HuH-7 (cell line): ENCODE measurements around the gene CRYBA1.
"Not testable (repeated sequence)": the region's sequence is repeated elsewhere in the genome, so short reads cannot be mapped to it uniquely, and the experiment has no call there.

Experiments used
- DNase-seq: peaks from one replicate; pipeline ENCODE4 v3.0.0; 2011; ENCODE audit warnings: low spot score

The CRYBA1 gene, protein sequence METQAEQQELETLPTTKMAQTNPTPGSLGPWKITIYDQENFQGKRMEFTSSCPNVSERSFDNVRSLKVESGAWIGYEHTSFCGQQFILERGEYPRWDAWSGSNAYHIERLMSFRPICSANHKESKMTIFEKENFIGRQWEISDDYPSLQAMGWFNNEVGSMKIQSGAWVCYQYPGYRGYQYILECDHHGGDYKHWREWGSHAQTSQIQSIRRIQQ

DNA sequence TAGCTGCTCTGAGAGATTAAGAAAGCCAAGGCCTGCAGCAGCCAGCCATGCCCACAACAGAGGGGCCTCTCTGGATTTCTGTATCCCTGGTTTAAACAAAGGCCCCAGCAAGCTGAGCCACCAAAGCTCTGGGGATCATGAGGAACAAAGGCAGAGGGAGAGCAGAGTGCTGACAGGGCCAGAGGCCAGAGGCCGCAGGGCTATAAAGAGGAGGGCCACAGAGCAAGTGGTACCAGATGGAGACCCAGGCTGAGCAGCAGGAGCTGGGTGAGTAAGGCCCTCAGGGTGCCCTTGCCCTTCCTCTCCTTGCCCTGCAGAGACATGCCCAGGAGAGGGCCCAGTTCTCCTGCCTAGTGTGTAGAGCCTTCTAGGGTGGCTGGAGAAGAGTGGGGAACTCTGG lies at the start of gene CRYBA1:
Gene CRYBA1 (plus strand): TSS at position 232 of the 400 bp plus-strand sequence. CDS start 5 bp downstream, at position 237.
- DNase-seq: no peak

DNA sequence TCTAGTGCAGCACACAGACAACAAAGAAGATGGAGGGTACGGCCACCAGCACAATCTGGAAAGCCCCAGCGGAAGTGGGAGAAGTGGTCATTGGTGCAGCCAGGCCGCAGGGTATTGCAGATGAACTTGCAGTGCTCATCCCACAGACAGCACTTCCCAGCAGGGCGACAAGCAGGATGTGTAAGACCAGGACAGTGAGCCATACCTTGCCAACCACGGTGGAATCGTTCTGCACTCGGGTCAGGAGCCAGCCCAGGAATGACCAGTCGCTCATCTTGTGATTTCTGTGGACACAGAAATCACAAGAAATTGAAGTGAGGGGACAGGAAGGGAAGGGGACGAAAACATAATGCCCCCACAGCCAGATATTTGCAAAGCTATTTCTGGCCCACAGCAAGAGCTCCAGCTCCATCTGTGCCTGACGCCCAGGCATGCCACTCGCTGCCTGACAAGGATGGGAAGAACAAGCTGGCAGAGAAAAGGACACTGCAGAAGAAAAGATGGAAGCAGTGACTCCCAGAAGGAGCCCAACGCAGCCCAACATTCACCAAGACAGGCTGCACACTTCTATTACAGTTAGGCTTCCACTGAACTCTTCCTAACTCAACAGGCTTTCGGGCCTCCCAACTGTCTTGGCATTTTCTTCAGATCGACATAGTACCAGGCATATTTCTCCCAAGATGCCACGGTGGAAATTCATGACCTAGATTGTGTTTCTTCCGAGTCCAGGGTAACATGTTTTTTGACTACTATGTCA lies 49.0 kb upstream of the CRYBA1 start:
- DNase-seq: no peak

DNA sequence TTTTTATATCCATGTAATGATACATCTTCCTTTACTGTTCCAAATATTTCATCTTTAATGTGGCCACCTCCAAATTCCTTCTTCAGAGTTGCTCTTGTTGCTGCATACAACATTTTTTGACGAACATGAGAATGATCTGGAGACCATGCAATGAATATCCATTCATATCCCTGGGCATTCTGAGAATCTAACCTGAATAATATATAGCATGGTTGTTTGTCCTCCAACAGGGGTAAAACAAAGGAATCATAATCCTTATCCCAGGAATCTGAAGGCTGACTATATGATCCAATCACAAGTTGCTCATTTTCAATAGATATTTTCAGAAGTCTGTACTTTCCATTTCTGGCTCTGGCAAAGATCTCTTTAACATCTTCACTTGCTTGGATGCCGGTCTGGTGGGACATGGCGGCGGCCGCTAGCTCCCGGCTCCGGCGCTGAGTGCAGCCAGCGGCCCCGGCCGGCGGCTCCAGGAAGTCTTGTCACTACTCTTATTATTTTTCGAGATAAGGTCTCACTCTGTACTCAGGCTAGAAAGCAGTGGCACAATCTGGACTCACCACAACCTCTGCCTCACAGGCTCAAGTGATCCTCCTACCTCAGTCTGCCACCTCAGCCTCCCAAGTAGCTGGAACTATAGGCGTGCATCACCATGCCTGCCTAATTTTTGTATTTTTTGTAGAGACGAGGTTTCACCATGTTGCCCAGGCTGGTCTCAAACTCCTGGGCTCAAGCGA lies 42.4 kb upstream of the CRYBA1 start:
- DNase-seq: not testable (repeated sequence)

DNA sequence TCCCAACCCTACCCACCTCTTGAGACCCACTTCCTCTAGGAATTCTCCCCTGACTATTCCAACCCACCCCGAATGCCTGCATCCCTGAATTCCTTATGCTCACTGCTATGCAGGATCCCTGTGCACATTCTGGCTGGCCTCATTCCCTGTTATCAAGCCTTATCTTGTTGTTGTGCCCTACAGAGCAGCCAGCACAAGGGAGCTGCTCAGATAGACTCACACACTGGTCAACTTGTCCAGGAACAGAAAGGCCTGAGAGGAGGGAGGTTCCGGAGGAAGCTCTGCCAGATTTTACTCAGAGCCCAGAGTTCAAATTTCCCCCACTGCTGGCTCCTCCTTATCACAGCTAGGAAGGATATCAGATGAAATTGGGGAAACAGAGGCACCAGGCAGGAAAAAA lies 41.6 kb upstream of the CRYBA1 start:
- no peak for DNase-seq

DNA sequence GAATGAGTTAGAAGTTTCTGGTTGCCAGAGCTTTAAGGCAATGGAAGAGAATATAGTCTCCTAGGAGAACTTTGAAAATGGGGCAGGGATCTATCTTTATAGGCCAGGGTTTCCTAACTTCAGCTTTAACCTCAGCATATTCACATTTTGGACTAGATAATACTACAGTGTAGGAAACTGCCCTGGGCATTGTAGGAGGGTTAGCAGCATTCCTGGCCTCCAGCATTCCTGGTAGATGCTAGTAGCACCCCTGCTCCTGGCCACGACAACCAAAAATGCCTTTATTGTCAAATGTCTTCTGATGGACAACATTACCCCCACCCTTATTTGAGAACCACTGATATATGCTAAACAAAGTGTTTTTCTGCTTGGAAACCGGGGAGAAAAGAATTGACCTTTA lies 38.7 kb upstream of the CRYBA1 start:
- no peak for DNase-seq

DNA sequence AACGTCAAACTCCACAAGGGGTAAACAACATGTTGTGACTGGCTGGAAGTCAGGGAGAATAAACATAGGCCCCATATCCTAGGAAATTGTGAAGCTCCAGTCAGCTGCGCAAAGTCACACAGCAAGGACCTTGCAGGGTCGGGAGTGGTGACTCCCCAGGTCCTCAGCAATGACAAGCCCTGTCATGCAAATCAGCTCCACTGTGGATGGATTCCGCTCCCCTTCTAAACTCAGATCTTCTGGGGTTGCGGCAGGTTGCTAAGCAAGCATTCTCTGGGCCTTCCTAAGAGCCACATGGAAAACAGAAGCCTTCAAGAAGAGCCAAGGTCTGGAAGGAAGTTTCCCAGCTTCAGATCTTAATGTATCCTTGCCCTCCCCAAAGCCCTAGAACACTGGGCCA lies 37.6 kb upstream of the CRYBA1 start:
- DNase-seq: no peak

DNA sequence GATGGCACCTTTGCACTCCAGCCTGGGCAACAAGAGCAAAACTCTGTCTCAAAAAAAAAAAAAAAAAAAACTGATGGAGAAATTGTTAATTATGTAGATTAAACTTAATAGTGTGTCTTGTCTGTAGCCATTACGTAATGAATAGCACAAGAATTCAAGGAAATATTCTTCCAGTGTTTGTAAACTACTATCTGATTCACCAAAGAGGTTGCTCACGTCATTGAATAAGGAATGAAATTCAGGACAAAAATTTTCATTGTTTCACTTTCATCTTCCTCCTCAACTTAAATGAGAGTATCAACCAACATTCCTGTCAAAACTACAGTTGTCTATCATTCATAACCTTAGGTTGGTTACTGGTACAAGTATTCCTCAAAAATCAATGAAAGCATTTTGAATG lies 35.8 kb upstream of the CRYBA1 start:
- DNase-seq: no peak

DNA sequence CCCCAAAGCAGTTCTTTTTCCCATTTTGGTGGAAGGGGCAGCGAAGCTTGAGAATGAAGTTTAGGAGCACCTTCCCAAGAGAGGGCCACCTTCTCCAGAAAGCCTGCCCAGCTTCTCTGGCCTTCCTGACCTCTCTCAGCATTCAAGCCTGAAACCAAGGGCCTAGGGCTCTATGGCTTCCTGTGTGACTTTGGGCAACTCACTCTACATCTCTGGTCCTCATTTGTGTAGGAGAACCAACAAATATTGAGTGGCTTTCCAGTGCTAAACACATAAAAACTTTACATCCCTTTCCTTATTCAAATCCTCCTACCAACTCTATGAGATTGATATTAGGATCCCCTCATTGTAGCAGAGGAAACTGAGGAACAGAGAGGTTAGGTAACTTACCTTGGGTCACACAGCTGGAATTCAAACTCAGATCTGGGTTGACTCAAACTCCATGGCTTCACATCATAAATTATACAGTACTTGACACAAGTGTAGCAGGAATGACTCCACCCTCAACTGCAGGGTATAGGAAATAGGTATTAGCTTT lies 34.5 kb upstream of the CRYBA1 start:
- DNase-seq: no peak

DNA sequence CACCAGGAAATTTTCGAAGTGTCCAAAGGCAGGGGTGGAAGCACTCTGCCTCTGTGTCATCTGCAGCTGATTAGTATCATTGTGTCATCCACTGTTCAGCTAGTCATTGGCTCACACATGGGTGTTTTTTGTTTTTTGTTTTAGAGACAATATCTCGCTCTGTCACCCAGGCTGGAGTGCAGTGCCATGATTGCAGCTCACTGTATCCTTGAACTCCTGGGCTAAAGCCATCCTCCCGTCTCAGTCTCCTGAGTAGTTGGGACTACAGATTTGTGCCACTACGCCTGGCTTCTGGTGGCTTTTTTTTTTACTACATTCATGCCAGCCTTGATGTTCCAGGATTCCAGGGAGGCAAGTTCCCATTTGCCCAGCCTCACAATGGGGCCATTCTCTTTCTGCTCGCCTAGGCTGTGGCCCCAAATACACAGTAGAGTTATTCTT lies 34.0 kb upstream of the CRYBA1 start:
- DNase-seq: no peak

DNA sequence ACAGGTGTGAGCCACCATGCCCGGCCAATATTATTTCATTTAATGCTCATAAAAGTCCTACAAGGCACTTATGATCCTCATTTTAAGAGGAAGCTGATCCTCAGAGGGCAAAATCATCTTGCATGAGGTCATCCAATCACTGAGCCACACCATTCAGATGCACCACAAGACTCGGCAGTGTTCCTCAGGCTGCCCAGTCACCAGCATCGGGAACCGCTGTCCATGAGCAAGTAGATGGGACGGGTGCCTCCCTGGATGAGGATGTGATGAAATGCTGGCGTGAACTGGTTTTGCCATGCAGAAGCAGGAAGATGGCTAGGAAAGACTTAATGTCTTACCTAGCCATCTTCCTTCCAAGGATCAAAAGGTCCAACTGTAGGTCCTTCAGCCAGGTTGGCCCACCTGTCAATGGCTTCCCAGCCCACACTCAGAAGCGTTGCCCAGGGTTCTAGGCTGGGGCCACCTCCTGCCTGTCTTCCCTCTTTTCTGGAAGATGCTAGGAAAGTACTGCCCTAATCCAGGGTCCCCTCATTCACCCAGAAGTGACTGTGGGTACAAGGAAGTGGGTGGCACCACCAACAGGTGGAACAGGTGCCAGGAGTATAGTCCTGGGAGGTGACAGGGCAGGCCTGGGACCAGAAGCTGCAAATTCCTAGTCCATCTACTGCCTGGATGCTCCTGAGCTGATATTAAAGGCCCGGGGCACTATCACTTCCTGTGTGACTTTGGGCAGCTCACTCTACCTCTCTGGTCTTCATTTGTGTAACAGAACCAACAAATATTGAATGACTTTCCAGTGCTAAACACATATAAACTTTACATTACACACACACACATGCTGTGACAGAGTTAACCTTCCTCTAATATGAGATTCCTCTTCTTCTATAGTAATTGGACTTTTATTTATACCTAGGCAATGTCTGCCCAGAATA lies 32.2 kb upstream of the CRYBA1 start:
- DNase-seq: no peak

DNA sequence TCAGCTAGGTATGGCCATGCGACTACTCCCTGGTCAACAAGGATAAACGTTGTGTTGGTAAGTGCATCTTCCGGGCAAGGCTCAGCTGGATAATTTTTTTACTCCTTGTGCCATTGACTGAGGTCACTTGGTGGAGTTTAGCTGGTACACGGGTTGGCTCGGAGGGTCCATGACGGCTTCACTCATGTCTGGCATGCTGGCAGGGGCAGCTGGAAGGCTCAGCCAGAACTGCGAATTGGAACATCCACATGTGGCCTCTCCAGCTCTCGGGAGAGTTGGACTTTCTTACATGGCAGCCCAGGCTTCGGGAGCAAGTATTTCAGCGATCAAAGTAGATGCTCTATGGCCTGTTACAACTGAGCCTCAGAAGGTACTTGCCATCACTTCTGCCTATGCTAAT lies 31.5 kb upstream of the CRYBA1 start:
- no peak for DNase-seq

DNA sequence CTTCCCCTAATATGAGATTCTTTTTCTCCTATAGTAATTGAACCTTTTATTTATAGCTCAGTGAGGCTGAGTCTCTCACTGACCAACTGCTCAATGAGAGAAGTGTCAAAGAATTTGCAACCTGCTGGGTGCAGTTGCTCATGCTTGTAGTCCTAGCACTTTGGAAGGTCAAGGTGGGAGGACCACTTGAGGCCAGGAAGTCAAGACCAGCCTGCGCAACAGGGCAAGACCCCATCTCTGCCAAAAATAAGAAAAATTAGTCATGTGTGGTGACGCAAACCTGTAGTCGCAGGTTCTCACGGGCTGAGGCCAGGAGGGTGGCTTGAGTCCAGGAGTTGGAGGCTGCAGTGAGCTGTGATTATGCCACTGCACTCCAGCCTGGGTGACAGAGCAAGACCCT lies 30.9 kb upstream of the CRYBA1 start:
- DNase-seq: no peak

DNA sequence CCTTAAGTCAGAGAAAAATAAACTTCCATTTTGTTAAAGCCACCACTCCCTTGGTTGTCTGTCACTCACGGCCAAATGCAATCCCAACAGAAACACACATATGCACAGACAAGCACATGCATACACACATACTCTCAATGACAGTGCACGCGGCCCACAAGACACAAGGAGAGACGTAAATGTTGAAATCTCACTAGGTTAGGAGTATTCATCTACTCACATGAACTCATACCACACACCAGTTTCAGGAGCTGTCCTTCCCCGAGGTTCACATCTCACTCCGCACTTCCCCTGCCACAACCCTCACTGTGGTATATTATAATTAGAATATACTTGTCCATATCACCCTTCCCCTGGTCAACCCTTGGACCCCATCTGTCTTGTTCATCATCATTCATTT lies 30.5 kb upstream of the CRYBA1 start:
- no peak for DNase-seq

DNA sequence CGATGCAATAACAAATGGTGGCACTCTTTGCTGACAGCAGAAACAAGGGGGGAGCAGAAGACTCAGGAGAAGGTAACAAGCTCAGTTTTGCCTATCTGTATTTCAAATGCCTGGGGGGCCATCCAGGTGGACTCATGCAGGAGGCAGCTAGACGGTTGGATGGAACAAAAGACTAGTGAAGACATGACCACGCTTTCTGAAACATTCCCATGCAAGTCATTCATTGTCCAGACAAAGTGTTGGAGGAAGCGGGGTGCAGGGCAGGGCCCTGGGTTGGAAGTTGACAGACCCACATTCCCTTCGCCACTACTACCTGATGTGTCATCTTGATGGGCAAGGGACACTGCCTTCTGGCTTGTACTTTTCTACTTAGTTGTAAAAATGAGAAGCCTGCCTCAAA lies 29.8 kb upstream of the CRYBA1 start:
- no peak for DNase-seq

DNA sequence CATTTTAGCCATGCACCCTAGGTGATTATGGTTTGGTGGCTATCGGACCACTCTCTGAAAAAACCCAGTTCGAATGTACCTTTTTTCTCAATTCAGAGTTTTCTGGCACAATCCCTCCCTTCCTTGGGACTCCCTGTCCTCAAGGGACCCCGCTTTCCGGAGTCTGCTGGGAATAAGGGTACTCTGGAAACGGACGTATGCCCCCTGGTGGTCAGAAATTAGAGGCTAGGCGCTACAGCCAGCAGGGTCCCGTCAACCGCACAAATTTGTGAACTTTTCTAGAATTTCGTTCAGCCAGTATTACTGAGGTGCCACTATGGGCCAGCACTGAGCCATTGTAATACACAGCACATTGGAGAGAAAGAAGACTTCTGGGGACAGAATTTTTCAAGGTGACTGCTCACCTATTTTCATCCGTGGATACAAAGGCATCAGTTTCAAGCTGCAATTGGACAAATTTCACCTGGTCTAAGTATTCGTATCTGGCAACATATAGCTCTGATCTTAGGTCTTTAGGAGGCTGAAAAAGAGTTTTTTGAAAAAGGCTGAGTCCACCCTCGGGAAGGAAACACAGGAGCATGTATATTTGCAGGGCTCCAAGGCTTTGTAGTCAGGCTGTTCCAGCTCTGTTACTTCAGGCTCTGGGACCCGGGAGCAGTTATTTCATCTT lies 27.1 kb upstream of the CRYBA1 start:
- peak; percentile 88 for DNase-seq

DNA sequence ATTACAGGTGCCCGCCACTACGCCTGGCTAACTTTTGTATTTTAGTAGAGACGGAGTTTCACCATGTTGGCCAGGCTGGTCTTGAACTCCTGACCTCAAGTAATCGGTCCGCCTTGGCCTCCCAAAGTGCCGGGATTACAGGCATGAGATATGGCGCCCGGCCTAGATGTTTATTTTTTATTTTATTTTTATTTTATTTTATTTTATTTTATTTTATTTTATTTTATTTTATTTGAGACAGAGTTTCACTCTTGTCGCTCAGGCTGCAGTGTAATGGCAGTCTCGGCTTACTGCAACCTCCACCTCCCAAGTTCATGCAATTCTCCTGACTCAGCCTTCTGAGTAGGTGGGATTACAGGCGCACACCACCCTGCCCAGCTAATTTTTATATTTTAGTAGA lies 25.3 kb upstream of the CRYBA1 start:
- not testable (repeated sequence) for DNase-seq

DNA sequence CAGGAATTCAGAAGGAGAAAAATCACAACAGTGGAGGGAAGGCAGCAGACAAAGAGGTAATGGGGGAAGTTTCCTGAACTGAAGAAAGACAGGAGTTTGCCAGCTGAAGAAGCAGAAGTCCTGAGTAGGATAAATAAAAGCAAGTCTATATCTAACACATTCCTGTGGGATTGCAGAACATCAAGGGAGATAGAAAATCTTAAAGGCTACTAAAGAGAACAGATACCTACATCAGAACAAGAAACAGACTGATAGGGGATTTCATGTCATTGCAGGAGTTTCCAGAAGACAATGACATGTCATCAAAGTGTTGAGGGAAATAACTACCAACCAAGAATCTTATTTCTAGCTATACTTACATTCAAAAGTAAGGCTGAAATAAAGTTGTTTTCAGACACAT lies 21.3 kb upstream of the CRYBA1 start:
- no peak for DNase-seq

DNA sequence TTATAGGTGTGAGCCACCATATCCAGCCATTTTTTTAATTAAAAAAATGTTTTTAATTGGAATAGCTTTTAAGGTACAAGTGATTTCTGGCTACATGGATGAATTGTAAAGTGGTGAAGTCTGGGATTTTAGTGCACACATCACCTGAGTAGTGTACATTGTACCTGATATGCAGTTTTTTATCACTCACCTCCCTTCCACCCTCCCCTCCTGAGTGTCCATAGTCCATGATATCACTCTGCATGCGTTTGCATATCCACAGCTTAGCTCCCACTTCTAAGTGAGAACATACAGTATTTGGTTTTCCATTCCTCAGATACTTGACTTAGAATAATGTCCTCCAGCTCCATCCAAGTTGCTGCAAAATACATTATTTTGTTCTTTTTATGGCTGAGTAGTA lies 13.4 kb upstream of the CRYBA1 start:
- no peak for DNase-seq

DNA sequence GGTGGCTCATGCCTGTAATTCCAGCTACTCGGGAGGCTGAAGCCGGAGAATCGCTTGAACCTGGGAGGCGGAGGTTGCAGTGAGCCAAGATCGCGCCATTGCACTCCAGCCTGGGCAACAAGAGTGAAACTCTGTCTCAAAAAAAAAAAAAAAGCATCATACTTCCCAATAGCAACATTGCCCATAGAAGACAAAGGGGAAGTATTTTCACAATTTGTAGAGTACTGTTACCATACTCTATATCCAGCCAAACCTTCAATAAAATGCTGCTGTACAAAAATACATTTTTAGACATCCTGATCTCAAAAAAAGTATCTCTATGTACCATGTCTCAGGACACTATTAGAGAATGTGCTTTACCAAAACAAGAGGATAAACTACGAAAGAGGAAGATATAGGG lies 11.7 kb upstream of the CRYBA1 start:
- not testable (repeated sequence) for DNase-seq

DNA sequence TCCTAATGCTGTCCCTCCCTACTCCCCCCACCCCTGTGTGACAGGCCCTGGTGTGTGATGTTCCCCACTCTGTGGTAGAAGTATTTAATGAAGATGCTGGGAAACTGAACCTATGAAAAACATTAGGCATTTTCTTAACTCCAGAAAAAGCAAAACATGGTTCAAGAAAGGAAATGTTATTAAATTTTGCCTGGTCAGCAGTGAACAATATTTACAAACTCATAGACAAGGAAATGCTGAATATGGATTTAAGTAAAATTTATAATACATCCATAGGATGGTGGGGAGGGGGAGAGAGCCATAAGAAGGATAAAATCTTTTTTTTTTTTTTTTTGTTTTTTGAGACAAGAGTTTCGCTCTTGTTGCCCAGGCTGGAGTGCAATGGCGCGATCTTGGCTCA lies 10.8 kb upstream of the CRYBA1 start:
- DNase-seq: no peak

DNA sequence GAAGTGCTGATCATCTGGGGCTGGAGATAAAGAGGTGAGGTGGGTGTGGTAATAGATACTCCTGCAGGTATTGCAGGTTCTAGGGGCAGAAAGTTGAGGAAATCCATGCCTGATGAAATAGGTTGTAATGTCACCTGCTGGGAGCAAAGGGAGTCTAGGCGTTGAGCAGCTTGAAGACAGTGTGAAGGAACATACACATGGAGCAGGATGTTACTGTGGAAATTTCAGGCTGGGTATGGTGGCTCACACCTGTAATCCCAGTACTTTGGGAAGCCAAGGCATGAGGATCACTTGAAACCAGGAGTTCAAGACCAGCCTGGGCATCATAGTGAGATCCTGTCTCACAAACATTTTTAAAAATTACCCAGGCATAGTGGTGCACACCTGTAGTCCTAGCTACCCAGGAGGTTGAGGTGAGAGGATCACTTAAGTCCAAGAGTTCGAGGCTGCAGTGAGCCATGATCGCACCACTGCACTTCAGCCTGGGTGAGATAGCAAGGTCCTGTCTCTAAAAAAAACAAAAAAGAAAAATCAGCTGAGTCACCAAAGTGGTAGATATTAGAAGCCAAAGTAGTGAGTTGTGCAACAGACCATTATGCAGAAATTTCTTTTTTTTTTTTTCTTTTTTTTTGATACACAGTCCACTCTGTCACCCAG lies 9.1 kb upstream of the CRYBA1 start:
- DNase-seq: no peak
